Measurements from ENCODE around the gene PNKP. TPM values are rescaled to one million over a fixed set of nuclear protein-coding genes. Genes with fewer than 3 reads are reported as not detected.
"Not testable (repeated sequence)": the region's sequence is repeated elsewhere in the genome, so short reads cannot be mapped to it uniquely, and the experiment has no call there.

PNKP gene
- total RNA-seq, 1 donor from 2014 or later = 27.6 TPM

- no peak for DNase-seq (ENCODE audit: low read depth in 2 of 2)
Measured at GRCh38 chr19:49823472-49823871, 43.9 kb downstream of the PNKP start.

GRCh38 chr19:49820125-49820524, 47.3 kb downstream of the PNKP start:
- DNase-seq (ENCODE audit: low read depth in 2 of 2) = no peak

- not testable (repeated sequence) for DNase-seq (ENCODE audit: low read depth in 2 of 2)
Measured at GRCh38 chr19:49819452-49820115, 47.8 kb downstream of the PNKP start.

- DNase-seq (ENCODE audit: low read depth in 2 of 2) = peak in 1 of 2 donors; percentile 18
Measured at GRCh38 chr19:49818649-49819370, 48.6 kb downstream of the PNKP start.

GRCh38 chr19:49817964-49818648, 49.3 kb downstream of the PNKP start, which contains the start of gene MED25:
Gene MED25 (plus strand): TSS chr19:49818289. CDS start chr19:49818342, 53 bp downstream.
- peak; percentile 75 to 85 for DNase-seq (ENCODE audit: low read depth in 2 of 2)

GRCh38 chr19:49816590-49816989, 50.8 kb downstream of the PNKP start:
- no peak for DNase-seq (ENCODE audit: low read depth in 2 of 2)

- DNase-seq (ENCODE audit: low read depth in 2 of 2) = no peak
Measured at GRCh38 chr19:49814010-49814409, 53.4 kb downstream of the PNKP start.

- DNase-seq (ENCODE audit: low read depth in 2 of 2) = peak; percentile 97 to 99
Measured at GRCh38 chr19:49812997-49813861, 54.1 kb downstream of the PNKP start, which contains the start of gene FUZ. Gene FUZ (minus strand): TSS chr19:49813292. CDS start chr19:49813106, 186 bp downstream.

- DNase-seq (ENCODE audit: low read depth in 2 of 2) = no peak
Measured at GRCh38 chr19:49812452-49812996, 54.9 kb downstream of the PNKP start.

GRCh38 chr19:49811328-49811727, 56.0 kb downstream of the PNKP start:
- no peak for DNase-seq (ENCODE audit: low read depth in 2 of 2)

Other genes starting within 250 kb of the PNKP start
- gene RRAS, start 227.4 kb downstream of the PNKP start, total RNA-seq = 23.0 and 31.6 TPM in 2 replicates
- 5.3 and 9.6 TPM in 2 replicates for gene SCAF1, start 225.4 kb downstream of the PNKP start, total RNA-seq
- gene IRF3, start 201.7 kb downstream of the PNKP start, total RNA-seq = 33.9 and 42.1 TPM in 2 replicates
- 4.0 and 4.6 TPM in 2 replicates for gene BCL2L12, start 201.6 kb downstream of the PNKP start, total RNA-seq
- gene PRMT1, start 190.3 kb downstream of the PNKP start, total RNA-seq = 383 and 426 TPM in 2 replicates
- 0.26 and 0.38 TPM in 2 replicates for gene ADM5, start 178.0 kb downstream of the PNKP start, total RNA-seq
- gene CPT1C, start 176.5 kb downstream of the PNKP start, total RNA-seq = 9.6 and 14.5 TPM in 2 replicates
- gene TSKS, start 104.3 kb downstream of the PNKP start, total RNA-seq = not detected in 2 replicates
- gene AP2A1, start 100.6 kb downstream of the PNKP start, total RNA-seq = 44.8 and 73.5 TPM in 2 replicates
- 12.7 and 18.6 TPM in 2 replicates for gene FUZ, start 54.3 kb downstream of the PNKP start, total RNA-seq
- 7.6 and 15.2 TPM in 2 replicates for gene MED25, start 49.3 kb downstream of the PNKP start, total RNA-seq
- 32.6 and 74.1 TPM in 2 replicates for gene PTOV1, start 16.4 kb downstream of the PNKP start, total RNA-seq
- gene AKT1S1, start 9.8 kb upstream of the PNKP start, total RNA-seq = 5.1 and 7.6 TPM in 2 replicates
- 7.6 and 9.4 TPM in 2 replicates for gene TBC1D17, start 10.1 kb upstream of the PNKP start, total RNA-seq
- 1.6 and 1.9 TPM in 2 replicates for gene IL4I1, start 29.3 kb upstream of the PNKP start, total RNA-seq
- 3.3 and 5.2 TPM in 2 replicates for gene ATF5, start 61.6 kb upstream of the PNKP start, total RNA-seq
- gene NUP62, start 61.9 kb upstream of the PNKP start, total RNA-seq = 18.9 and 24.5 TPM in 2 replicates
- gene SIGLEC11, start 93.6 kb upstream of the PNKP start, total RNA-seq = not detected in 2 replicates
- gene VRK3, start 157.8 kb upstream of the PNKP start, total RNA-seq = 15.0 and 19.1 TPM in 2 replicates
- 3.6 and 5.2 TPM in 2 replicates for gene ZNF473, start 158.4 kb upstream of the PNKP start, total RNA-seq